H9 (cell line): ENCODE data around the gene HAT1. TPM values are rescaled to one million over a fixed set of nuclear protein-coding genes. Genes with fewer than 3 reads are reported as not detected.

Experiments
- DNase-seq: peaks from one replicate; pipeline ENCODE4 v3.0.0-alpha.2; 2017
- H2AFZ ChIP-seq: one replicate; pipeline ENCODE4 v1.6.1; 2013; ENCODE audit warnings: mild to moderate bottlenecking, low read length, control low read depth, moderate library complexity
- H2AK5ac ChIP-seq: 2 replicates; pipeline ENCODE4 v1.6.1; 2013; ENCODE audit warnings: low read length, control low read depth, mixed read lengths; ENCODE audit not compliant: insufficient read length
- H2BK120ac ChIP-seq: one replicate; pipeline ENCODE4 v1.6.1; 2013; ENCODE audit warnings: low read depth, mild to moderate bottlenecking, low read length, control low read depth, inconsistent platforms; ENCODE audit not compliant: poor library complexity, severe bottlenecking
- H2BK12ac ChIP-seq: 2 replicates; pipeline ENCODE4 v1.6.1; 2013; ENCODE audit warnings: low read length, control low read depth, mixed read lengths, low read depth; ENCODE audit not compliant: insufficient read length
- H2BK15ac ChIP-seq: 2 replicates; pipeline ENCODE4 v1.6.1; 2013; ENCODE audit warnings: low read depth, low read length, control low read depth
- H2BK20ac ChIP-seq: one replicate; pipeline ENCODE4 v1.6.1; 2013; ENCODE audit warnings: low read depth, mild to moderate bottlenecking, low read length, control low read depth, inconsistent platforms; ENCODE audit not compliant: poor library complexity, severe bottlenecking
- H2BK5ac ChIP-seq: 2 replicates; pipeline ENCODE4 v1.6.1; 2013; ENCODE audit warnings: low read length, control low read depth, mixed read lengths; ENCODE audit not compliant: insufficient read length
- H3K14ac ChIP-seq: 2 replicates; pipeline ENCODE4 v1.6.1; 2013; ENCODE audit warnings: low read length, control low read depth; ENCODE audit not compliant: insufficient read depth
- H3K18ac ChIP-seq: 2 replicates; pipeline ENCODE4 v1.6.1; 2013; ENCODE audit warnings: low read depth, mild to moderate bottlenecking, mixed read lengths, low read length, control low read depth; ENCODE audit not compliant: insufficient read length
- H3K23ac ChIP-seq: 2 replicates; pipeline ENCODE4 v1.6.1; 2013; ENCODE audit warnings: low read length, control low read depth, mixed read lengths, low read depth; ENCODE audit not compliant: insufficient read length
- H3K23me2 ChIP-seq: 2 replicates; pipeline ENCODE4 v1.6.1; 2013; ENCODE audit warnings: low read depth, mild to moderate bottlenecking, mixed read lengths, low read length, control low read depth; ENCODE audit not compliant: insufficient read length, poor library complexity, severe bottlenecking
- H3K27ac ChIP-seq: 2 replicates; pipeline ENCODE4 v1.5.1; 2013; ENCODE audit warnings: low read length, control low read depth, mixed read lengths, low read depth; ENCODE audit not compliant: insufficient read length
- H3K27me3 ChIP-seq: 2 replicates; pipeline ENCODE4 v1.6.1; 2013; ENCODE audit warnings: low read length, control low read depth, inconsistent platforms; ENCODE audit not compliant: insufficient read depth
- H3K4ac ChIP-seq: 2 replicates; pipeline ENCODE4 v1.6.1; 2013; ENCODE audit warnings: low read depth, mild to moderate bottlenecking, control low read depth, inconsistent platforms, low read length, moderate library complexity
- H3K4me1 ChIP-seq: 2 replicates; pipeline ENCODE4 v1.6.1; 2013; ENCODE audit warnings: low read length, control low read depth, inconsistent platforms; ENCODE audit not compliant: insufficient read depth
- H3K4me2 ChIP-seq: 2 replicates; pipeline ENCODE4 v1.6.1; 2013; ENCODE audit warnings: low read length, control low read depth, mixed read lengths; ENCODE audit not compliant: insufficient read length, insufficient read depth
- H3K56ac ChIP-seq: 2 replicates; pipeline ENCODE4 v1.6.1; 2013; ENCODE audit warnings: low read depth, mild to moderate bottlenecking, mixed read lengths, low read length, control low read depth; ENCODE audit not compliant: insufficient read length
- H3K79me1 ChIP-seq: 2 replicates; pipeline ENCODE4 v1.6.1; 2013; ENCODE audit warnings: low read depth, mild to moderate bottlenecking, moderate library complexity, low read length, control low read depth, inconsistent platforms; ENCODE audit not compliant: insufficient read depth, poor library complexity, severe bottlenecking
- H3K79me2 ChIP-seq: 2 replicates; pipeline ENCODE4 v1.6.1; 2013; ENCODE audit warnings: low read length, control low read depth, inconsistent platforms; ENCODE audit not compliant: insufficient read depth
- H3K9ac ChIP-seq: 2 replicates; pipeline ENCODE4 v1.6.1; 2013; ENCODE audit warnings: low read length, control low read depth, mixed read lengths; ENCODE audit not compliant: insufficient read length; ENCODE audit errors: extremely low read depth
- H3K9me3 ChIP-seq: one replicate; pipeline ENCODE4 v1.6.1; 2013; ENCODE audit warnings: low read depth, low read length, inconsistent platforms; ENCODE audit not compliant: control insufficient read depth
- H3T11ph ChIP-seq: one replicate; pipeline ENCODE4 v1.6.1; 2013; ENCODE audit warnings: mild to moderate bottlenecking, low read length, control low read depth, inconsistent platforms
- H4K20me1 ChIP-seq: one replicate; pipeline ENCODE4 v1.6.1; 2013; ENCODE audit not compliant: control insufficient read depth, insufficient read length, insufficient read depth
- H4K5ac ChIP-seq: 2 replicates; pipeline ENCODE4 v1.6.1; 2013; ENCODE audit warnings: low read depth, mild to moderate bottlenecking, mixed read lengths, low read length, control low read depth; ENCODE audit not compliant: insufficient read length
- H4K8ac ChIP-seq: replicated peaks from 2 replicates; pipeline ENCODE4 v1.6.1; 2013; ENCODE audit warnings: low read length, control low read depth, mixed read lengths, low read depth; ENCODE audit not compliant: insufficient read length
- H4K91ac ChIP-seq: 2 replicates; pipeline ENCODE4 v1.6.1; 2013; ENCODE audit warnings: low read depth, mild to moderate bottlenecking, moderate library complexity, mixed read lengths, low read length, control low read depth; ENCODE audit not compliant: insufficient read length
- H3K27ac Mint-ChIP-seq, 3 experiments: 2 replicates in 2 of 3; 3 replicates in 1 of 3; pipeline ENCODE4 v1.8.0; 2020 to 2021; ENCODE audit warnings: mixed read lengths in 3 of 3, mild to moderate bottlenecking in 1 of 3, moderate library complexity in 1 of 3
- H3K27me3 Mint-ChIP-seq: 2 replicates; pipeline ENCODE4 v1.8.0; 2021; ENCODE audit warnings: low read depth, mild to moderate bottlenecking, moderate library complexity, mixed read lengths
- H3K36me3 Mint-ChIP-seq, 3 experiments: 2 replicates in 2 of 3; 3 replicates in 1 of 3; pipeline ENCODE4 v1.8.0; 2020 to 2021; ENCODE audit warnings: low read depth in 3 of 3, mixed read lengths in 3 of 3; ENCODE audit not compliant: insufficient read depth in 1 of 3
- H3K4me1 Mint-ChIP-seq, 2 experiments: 2 replicates each; pipeline ENCODE4 v1.8.0; 2020; ENCODE audit warnings: mixed read lengths in 2 of 2
- H3K4me3 Mint-ChIP-seq, 2 experiments: 2 replicates in 1 of 2; 3 replicates in 1 of 2; pipeline ENCODE4 v1.8.0; 2020 to 2021; ENCODE audit warnings: mild to moderate bottlenecking in 2 of 2, mixed read lengths in 2 of 2, moderate library complexity in 1 of 2
- H3K9me3 Mint-ChIP-seq, 2 experiments: 2 replicates in 1 of 2; 3 replicates in 1 of 2; pipeline ENCODE4 v1.8.0; 2020; ENCODE audit warnings: mild to moderate bottlenecking in 2 of 2, mixed read lengths in 2 of 2, moderate library complexity in 1 of 2
- WGBS: extraction: QIAGEN DNeasy Blood & Tissue Kit; methylation state at CpG from one replicate; pipeline ENCODE4 v1.1.7; 2013; ENCODE audit warnings: missing lambda C conversion rate, low lambda C conversion rate, mixed read lengths; ENCODE audit not compliant: insufficient read length; ENCODE audit errors: extremely low coverage; 5-methylcytosine and 5-hydroxymethylcytosine counted together
- total RNA-seq: library from RNA; stranded (reverse); gene quantifications from 2 replicates; pipeline ENCODE4 v1.2.1, GENCODE V29; 2021
- TF ChIP-seq, protein P1 (sequence below): fragments of 200-600 bp; sonication (generic); conservative IDR thresholded peaks from 3 replicates; pipeline ENCODE4 v1.8.0; 2021; ENCODE audit warnings: antibody characterized with exemption, mild to moderate bottlenecking

Gene HAT1
- total RNA-seq, 1 experiment from 2014 or later = 73.0 TPM

DNA sequence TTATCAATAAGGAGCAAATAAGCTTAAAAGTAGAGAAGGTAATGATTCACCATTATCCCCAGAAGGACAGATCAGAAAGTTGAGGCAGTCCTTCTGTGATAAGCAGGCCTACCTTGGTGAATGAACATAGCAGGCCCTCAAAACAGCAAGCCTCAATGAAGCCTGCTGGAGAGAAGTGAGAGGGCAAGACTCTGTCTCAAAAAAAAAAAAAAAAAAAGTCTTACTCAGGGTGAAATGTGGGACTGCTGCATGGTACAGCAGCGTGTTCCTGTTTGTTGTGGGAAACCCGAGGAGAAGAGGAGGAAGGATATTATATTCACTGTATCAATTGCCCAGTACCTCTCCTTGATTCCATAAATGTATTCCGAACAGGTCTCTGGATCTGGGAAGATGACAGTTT, 8.7 kb upstream of the HAT1 start:
- H3K4me2 ChIP-seq = no peak overlapping the region
- no peaks in the 10 kb centered on the region for H3K79me2 ChIP-seq
- no peaks in the 10 kb centered on the region for H3K23me2 ChIP-seq
- H3K27ac ChIP-seq = no peak overlapping the region
- no peak overlapping the region for H3K4ac ChIP-seq
- no peaks in the 10 kb centered on the region for H3K36me3 Mint-ChIP-seq
- no peak overlapping the region for H3K23ac ChIP-seq
- H3K27ac Mint-ChIP-seq = no peak overlapping the region
- H3K79me1 ChIP-seq = no peaks in the 10 kb centered on the region
- no peak overlapping the region for H2BK20ac ChIP-seq
- H3K56ac ChIP-seq = no peak overlapping the region
- H3K4me3 Mint-ChIP-seq = no peak overlapping the region
- WGBS = no CpG with 5 or more reads among the region's 3 CpGs
- DNase-seq = no peak
- H3K27me3 ChIP-seq = no peaks in the 10 kb centered on the region
- H3K4me1 ChIP-seq = no peaks in the 10 kb centered on the region
- H3K9me3 ChIP-seq = no peaks in the 10 kb centered on the region
- no peak overlapping the region for H2BK120ac ChIP-seq
- no peak overlapping the region for H3T11ph ChIP-seq
- no peak overlapping the region for H3K14ac ChIP-seq
- no peak overlapping the region for H3K9ac ChIP-seq
- no peak overlapping the region for H3K18ac ChIP-seq
- H2AFZ ChIP-seq = no peak overlapping the region
- peaks cover 2% of the 10 kb centered on the region; the same call in 1 of the 2 replicates for H3K27me3 Mint-ChIP-seq
- no peak overlapping the region for H2BK15ac ChIP-seq
- H2AK5ac ChIP-seq = no peak overlapping the region
- H4K5ac ChIP-seq = no peak overlapping the region
- H4K91ac ChIP-seq = no peak overlapping the region
- H3K4me1 Mint-ChIP-seq = no peaks in the 10 kb centered on the region
- no peak overlapping the region for H2BK5ac ChIP-seq
- H4K8ac ChIP-seq = no peak overlapping the region
- TF ChIP-seq, protein P1, sequence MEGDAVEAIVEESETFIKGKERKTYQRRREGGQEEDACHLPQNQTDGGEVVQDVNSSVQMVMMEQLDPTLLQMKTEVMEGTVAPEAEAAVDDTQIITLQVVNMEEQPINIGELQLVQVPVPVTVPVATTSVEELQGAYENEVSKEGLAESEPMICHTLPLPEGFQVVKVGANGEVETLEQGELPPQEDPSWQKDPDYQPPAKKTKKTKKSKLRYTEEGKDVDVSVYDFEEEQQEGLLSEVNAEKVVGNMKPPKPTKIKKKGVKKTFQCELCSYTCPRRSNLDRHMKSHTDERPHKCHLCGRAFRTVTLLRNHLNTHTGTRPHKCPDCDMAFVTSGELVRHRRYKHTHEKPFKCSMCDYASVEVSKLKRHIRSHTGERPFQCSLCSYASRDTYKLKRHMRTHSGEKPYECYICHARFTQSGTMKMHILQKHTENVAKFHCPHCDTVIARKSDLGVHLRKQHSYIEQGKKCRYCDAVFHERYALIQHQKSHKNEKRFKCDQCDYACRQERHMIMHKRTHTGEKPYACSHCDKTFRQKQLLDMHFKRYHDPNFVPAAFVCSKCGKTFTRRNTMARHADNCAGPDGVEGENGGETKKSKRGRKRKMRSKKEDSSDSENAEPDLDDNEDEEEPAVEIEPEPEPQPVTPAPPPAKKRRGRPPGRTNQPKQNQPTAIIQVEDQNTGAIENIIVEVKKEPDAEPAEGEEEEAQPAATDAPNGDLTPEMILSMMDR = no peak
- no peaks in the 10 kb centered on the region; a peak in 1 of 5 replicates for H3K9me3 Mint-ChIP-seq
- H2BK12ac ChIP-seq = no peak overlapping the region
- no peaks in the 10 kb centered on the region for H4K20me1 ChIP-seq
